Stomach (tissue), 9 donors: ENCODE data around the gene CDNF. TPM values are rescaled to one million over a fixed set of nuclear protein-coding genes. Genes with fewer than 3 reads are reported as not detected.

Experiments
- DNase-seq, 2 donors: peaks; one replicate each; pipeline versions ENCODE4 v3.0.0 to v3.0.0-alpha.2; 2013 to 2019
- H3K27ac ChIP-seq, 5 donors: fragments of 200-600 bp in 4 of 5; sonication (generic) in 4 of 5; one replicate each; pipeline ENCODE4 v1.5.1; 2013 to 2019; ENCODE audit warnings: mild to moderate bottlenecking in 1 of 5, moderate library complexity in 1 of 5
- H3K27me3 ChIP-seq, 3 donors: fragments of 200-600 bp; sonication (generic); one replicate each; pipeline ENCODE4 v1.5.1; 2017 to 2019; ENCODE audit warnings: mixed run types in 1 of 3
- H3K36me3 ChIP-seq, 4 donors: fragments of 200-600 bp; sonication (generic); 1 replicate in 3 of 4; 2 replicates in 1 of 4; pipeline ENCODE4 v1.5.1; 2016 to 2019
- H3K4me1 ChIP-seq, 4 donors: fragments of 200-600 bp; sonication (generic); one replicate each; pipeline ENCODE4 v1.5.1; 2016 to 2019
- H3K4me3 ChIP-seq, 4 donors: fragments of 200-600 bp; sonication (generic) in 3 of 4; one replicate each; pipeline ENCODE4 v1.5.1; 2016 to 2019; ENCODE audit warnings: mild to moderate bottlenecking in 1 of 4
- H3K9me3 ChIP-seq, 4 donors: fragments of 200-600 bp; sonication (generic); one replicate each; pipeline ENCODE4 v1.5.1; 2016 to 2019
- EP300 ChIP-seq: sonication (generic); formaldehyde crosslinking; IDR thresholded peaks from one replicate; pipeline ENCODE4 v1.6.1; 2017; ENCODE audit warnings: antibody characterized with exemption
- POLR2A ChIP-seq, 4 donors: fragments of 450-650 bp; IDR thresholded peaks; one replicate each; pipeline ENCODE4 v1.6.1; 2016; ENCODE audit warnings: antibody characterized with exemption in 4 of 4, control low read depth in 2 of 4, mild to moderate bottlenecking in 1 of 4, moderate library complexity in 1 of 4
- POLR2AphosphoS5 ChIP-seq, 3 donors: sonication (generic); formaldehyde crosslinking; IDR thresholded peaks; one replicate each; pipeline ENCODE4 v1.6.1; 2016; ENCODE audit warnings: antibody characterized with exemption in 3 of 3
- WGBS, 5 donors: extraction: QIAGEN DNeasy Blood & Tissue Kit in 3 of 5; methylation state at CpG; one replicate each; pipeline versions ENCODE4 v1.1.5 to v1.1.7; 2013 to 2018; 5-methylcytosine and 5-hydroxymethylcytosine counted together
- intact Hi-C: fragments of 100-400 bp; cut with DNase I; formaldehyde crosslinking; loops from one replicate; pipeline ENCODE4 v1.15.1; 2023; ENCODE audit warnings: low total_unique reads
- polyA plus RNA-seq, 3 donors: library from polyadenylated mRNA; stranded (reverse); fragments of 200-250 nt; gene quantifications; one replicate each; pipeline ENCODE4 v1.2.3, GENCODE V29; 2013
- total RNA-seq, 5 donors: library from RNA; depleted of rRNA; stranded (reverse); fragments of >200 nt; gene quantifications; one replicate each; pipeline versions ENCODE4 v1.1.0 to v1.2.3, GENCODE V29; 2014 to 2016
- TF ChIP-seq, protein P1 (sequence below), 7 experiments: fragments of 450-650 bp in 4 of 7; fragments of 200-600 bp in 3 of 7; sonication (generic) in 3 of 7; IDR thresholded peaks; one replicate each; pipeline ENCODE4 v1.5.1; 2016 to 2019; ENCODE audit warnings: antibody characterized with exemption in 7 of 7, control low read depth in 2 of 7, mild to moderate bottlenecking in 1 of 7
- donor health status: healthy with polysubstance abuse.
- donor health status: Bipolar disorder and iron deficiency.
- donor health status: healthy.

CDNF gene
- total and polyA plus RNA-seq, 8 donors, result 0.75 to 212 (median 4.1) TPM; not detected in 3

DNA sequence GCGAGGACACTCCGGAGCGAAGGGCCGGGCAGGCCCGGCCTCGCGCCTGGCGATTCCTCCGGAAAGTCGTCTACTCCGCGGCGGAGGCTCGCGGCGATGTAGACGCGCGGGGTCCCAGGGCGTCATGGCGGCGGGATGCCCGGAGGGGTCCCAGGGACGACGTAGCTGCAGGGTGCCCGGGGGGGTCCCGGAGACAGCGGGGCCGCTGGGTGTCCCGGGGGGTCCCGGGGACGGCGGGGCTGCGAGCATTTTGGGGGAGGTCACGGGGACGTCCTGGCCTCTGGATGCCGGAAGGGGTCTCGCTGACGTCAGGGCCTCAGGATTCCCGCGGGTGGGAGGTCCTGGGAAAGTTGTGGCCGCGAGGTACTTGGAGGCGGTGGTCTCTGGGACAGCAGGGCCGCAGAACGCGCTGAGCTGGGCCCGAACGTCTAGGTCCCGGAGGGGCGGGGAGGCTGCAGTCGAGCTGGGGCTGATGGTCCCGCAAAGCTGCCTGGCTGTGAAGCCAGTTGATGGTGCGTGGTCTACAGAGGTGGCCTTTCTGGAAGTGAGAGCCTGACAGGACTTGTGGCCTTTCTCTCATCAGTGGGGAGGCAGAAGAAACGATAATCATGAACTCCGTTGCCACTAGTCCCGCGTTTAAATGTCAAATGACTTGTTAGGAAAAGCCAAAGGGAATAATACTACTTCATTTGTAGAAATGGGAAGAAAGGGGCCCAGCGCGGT is 906 bp upstream of the CDNF start:
- WGBS, 5 donors, result 0 to 1% (median 1%) methylated on average over 13 to 60 of the region's 60 CpGs
- H3K4me3 ChIP-seq, result peak overlapping the region; percentile 76 to 96 (median 94)
- TF ChIP-seq EP300, result no peak
- no peak for TF ChIP-seq POLR2A (IDR thresholded peaks at IDR 0.05)
- peak overlapping the region; percentile 95 to 98 (median 97) for H3K27ac ChIP-seq
- H3K27me3 ChIP-seq, result no peaks in the 10 kb centered on the region
- intact Hi-C loops, result loop anchor here (10.0 kb wide), 1 partner anchor 244 kb away; no protein-coding TSS in a partner anchor
- H3K9me3 ChIP-seq, result no peaks in the 10 kb centered on the region
- H3K36me3 ChIP-seq, result peaks cover 25 to 36% (median 32%) of the 10 kb centered on the region in 4 donors
- H3K4me1 ChIP-seq, result peaks cover 7 to 30% (median 23%) of the 10 kb centered on the region in 4 donors
- DNase-seq, result peak; percentile 30 to 83

DNA sequence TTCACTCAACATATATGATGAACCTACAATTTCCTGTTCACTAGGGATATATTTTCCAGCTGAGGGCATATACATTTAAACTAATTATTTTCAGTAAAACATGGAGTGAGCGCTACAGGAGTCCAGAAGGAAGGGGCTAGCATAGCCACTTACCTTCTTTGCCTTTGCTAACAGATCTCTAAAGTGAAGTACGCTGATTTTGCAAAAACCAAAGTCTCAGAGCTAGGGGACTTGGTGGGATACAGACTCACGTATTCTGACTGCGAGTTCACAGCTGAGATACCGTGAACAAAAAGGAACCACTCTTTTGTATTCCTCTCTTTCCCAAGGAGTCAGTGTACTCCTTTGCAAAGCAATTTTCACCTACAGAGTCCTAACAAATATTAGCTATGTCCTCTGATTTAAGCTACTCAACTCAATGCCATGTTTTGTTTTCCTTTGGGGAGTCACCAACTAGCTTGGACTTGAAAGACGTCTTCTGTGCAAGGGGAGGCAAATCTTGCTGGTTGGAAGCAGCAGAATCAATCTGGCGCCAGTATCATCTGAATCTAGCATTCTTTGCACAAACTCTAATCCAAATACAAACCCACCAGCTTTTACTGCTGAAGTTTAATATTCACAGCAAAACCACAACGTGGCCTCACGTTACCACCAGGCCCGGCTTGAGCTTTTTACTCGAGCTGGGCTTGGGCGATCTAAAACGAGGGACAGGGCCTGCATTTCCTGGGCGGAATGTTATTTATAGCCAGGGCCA is 657 bp downstream of the CDNF start:
- H3K36me3 ChIP-seq, result peaks cover 10 to 20% (median 16%) of the 10 kb centered on the region in 4 donors
- H3K27me3 ChIP-seq, result no peaks in the 10 kb centered on the region
- TF ChIP-seq, protein P1, sequence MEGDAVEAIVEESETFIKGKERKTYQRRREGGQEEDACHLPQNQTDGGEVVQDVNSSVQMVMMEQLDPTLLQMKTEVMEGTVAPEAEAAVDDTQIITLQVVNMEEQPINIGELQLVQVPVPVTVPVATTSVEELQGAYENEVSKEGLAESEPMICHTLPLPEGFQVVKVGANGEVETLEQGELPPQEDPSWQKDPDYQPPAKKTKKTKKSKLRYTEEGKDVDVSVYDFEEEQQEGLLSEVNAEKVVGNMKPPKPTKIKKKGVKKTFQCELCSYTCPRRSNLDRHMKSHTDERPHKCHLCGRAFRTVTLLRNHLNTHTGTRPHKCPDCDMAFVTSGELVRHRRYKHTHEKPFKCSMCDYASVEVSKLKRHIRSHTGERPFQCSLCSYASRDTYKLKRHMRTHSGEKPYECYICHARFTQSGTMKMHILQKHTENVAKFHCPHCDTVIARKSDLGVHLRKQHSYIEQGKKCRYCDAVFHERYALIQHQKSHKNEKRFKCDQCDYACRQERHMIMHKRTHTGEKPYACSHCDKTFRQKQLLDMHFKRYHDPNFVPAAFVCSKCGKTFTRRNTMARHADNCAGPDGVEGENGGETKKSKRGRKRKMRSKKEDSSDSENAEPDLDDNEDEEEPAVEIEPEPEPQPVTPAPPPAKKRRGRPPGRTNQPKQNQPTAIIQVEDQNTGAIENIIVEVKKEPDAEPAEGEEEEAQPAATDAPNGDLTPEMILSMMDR (IDR thresholded peaks at IDR 0.05), result no peak
- TF ChIP-seq POLR2AphosphoS5 (IDR thresholded peaks at IDR 0.05), result no peak
- no peaks in the 10 kb centered on the region for H3K9me3 ChIP-seq
- H3K27ac ChIP-seq, result peak overlapping the region; percentile 95 to 99 (median 98)
- 14 to 18% (median 15%) methylated on average over 14 of the region's 14 CpGs for WGBS, 5 donors
- peak overlapping the region; percentile 76 to 96 (median 94) for H3K4me3 ChIP-seq
- H3K4me1 ChIP-seq, result peaks cover 7 to 30% (median 23%) of the 10 kb centered on the region in 4 donors
- intact Hi-C loops, result loop anchor here (10.0 kb wide), 1 partner anchor 242 kb away; no protein-coding TSS in a partner anchor
- DNase-seq, result peak in 1 of 2 donors; percentile 75

DNA sequence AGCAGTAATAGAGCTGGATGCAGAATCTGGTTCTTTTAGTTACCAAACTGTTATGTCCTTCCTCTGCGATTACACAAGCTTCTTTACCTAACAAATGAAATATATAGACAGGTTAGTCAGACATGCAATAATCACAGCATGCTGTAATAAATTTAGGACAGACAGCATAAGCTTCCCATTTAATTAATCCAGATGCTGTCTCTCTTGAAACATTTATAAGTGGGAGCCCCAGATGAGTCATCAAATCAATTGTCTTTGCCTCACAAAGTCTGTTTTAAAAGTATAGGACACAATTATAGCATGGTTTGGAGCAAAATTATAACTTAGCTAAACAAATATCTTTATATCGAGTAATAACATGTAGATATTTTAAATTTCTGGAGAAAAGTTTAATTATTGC is 1.6 kb downstream of the CDNF start:
- intact Hi-C loops, result loop anchor here (10.0 kb wide), 1 partner anchor 241 kb away; no protein-coding TSS in a partner anchor
- no peaks in the 10 kb centered on the region for H3K9me3 ChIP-seq
- peaks cover under 1 to 10% (median 7%) of the 10 kb centered on the region in 4 donors for H3K36me3 ChIP-seq
- WGBS, 5 donors, result 95 to 99% (median 98%) methylated on average over 2 of the region's 2 CpGs
- H3K27me3 ChIP-seq, result no peaks in the 10 kb centered on the region
- DNase-seq, result no peak
- H3K4me3 ChIP-seq, result no peak overlapping the region
- TF ChIP-seq EP300 (no peak), POLR2A (IDR thresholded peaks at IDR 0.05) (no peak), POLR2AphosphoS5 (IDR thresholded peaks at IDR 0.05) (no peak)
- TF ChIP-seq, protein P1 (IDR thresholded peaks at IDR 0.05), result no peak
- peaks cover 7 to 30% (median 23%) of the 10 kb centered on the region in 4 donors for H3K4me1 ChIP-seq
- peak overlapping the region in 3 of 5 donors; percentile 97 to 98 (median 98) for H3K27ac ChIP-seq

DNA sequence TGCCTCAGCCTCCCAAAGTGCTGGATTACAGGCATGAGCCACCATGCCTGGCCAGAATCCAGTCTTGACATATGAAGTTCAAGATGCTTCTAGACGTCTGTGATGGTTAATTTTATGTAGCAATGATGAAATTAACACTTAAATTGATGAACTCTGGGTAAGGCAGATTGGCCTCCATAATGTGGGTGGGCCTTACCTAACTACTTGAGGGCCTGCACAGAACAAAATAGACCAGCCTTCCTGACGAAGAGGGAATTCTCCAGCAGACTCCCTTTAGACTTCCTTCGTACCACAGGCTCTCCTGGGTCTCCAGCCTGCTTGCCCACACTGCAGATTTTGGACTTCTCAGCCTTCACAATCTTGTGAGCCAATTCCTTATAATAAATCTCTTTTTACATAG is 4.7 kb downstream of the CDNF start:
- Histone ChIP-seq H3K27ac (no peak overlapping the region), H3K27me3 (no peaks in the 10 kb centered on the region), H3K4me3 (no peak overlapping the region), H3K4me1 (peaks cover 7 to 17% (median 11%) of the 10 kb centered on the region in 4 donors), H3K36me3 (no peaks in the 10 kb centered on the region), H3K9me3 (no peaks in the 10 kb centered on the region)
- intact Hi-C loops, result loop anchor here (10.0 kb wide), 1 partner anchor 238 kb away; no protein-coding TSS in a partner anchor
- TF ChIP-seq POLR2AphosphoS5 (IDR thresholded peaks at IDR 0.05) (no peak), EP300 (no peak), POLR2A (IDR thresholded peaks at IDR 0.05) (no peak)
- TF ChIP-seq, protein P1 (IDR thresholded peaks at IDR 0.05), result no peak
- WGBS, 5 donors, result 78 to 86% (median 85%) methylated on average over 3 of the region's 3 CpGs
- DNase-seq, result no peak
